Measurements from ENCODE around the gene NT5C2.

- TF ChIP-seq POLR2A (IDR thresholded peaks at IDR 0.05; ENCODE audit: extremely low read depth, insufficient read length) (no peak), MAX (IDR thresholded peaks at IDR 0.05; ENCODE audit: low read depth, low read length) (no peak), MYC (IDR thresholded peaks at IDR 0.05; ENCODE audit: low read depth, low read length) (no peak)
- TF ChIP-seq, protein P1, sequence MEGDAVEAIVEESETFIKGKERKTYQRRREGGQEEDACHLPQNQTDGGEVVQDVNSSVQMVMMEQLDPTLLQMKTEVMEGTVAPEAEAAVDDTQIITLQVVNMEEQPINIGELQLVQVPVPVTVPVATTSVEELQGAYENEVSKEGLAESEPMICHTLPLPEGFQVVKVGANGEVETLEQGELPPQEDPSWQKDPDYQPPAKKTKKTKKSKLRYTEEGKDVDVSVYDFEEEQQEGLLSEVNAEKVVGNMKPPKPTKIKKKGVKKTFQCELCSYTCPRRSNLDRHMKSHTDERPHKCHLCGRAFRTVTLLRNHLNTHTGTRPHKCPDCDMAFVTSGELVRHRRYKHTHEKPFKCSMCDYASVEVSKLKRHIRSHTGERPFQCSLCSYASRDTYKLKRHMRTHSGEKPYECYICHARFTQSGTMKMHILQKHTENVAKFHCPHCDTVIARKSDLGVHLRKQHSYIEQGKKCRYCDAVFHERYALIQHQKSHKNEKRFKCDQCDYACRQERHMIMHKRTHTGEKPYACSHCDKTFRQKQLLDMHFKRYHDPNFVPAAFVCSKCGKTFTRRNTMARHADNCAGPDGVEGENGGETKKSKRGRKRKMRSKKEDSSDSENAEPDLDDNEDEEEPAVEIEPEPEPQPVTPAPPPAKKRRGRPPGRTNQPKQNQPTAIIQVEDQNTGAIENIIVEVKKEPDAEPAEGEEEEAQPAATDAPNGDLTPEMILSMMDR (IDR thresholded peaks at IDR 0.05; ENCODE audit: low read depth, low read length), result no peak
These were observed 51.1 kb downstream of the NT5C2 start for GRCh38 chr10:103141950-103142349.

All from NB4 (cell line).